ENCODE data around the gene SMKR1.

- TF ChIP-seq CTCF (IDR thresholded peaks at IDR 0.05) (no peak), EP300 (IDR thresholded peaks at IDR 0.05) (no peak), ZC3H11A (IDR thresholded peaks at IDR 0.05) (no peak), HMGXB4 (CRISPR knock-in tag; IDR thresholded peaks at IDR 0.05; ENCODE audit: borderline replicate concordance) (no peak), PHF8 (IDR thresholded peaks at IDR 0.05; ENCODE audit: borderline replicate concordance, low read depth) (no peak), RFX5 (IDR thresholded peaks at IDR 0.05) (no peak), ESRRA (IDR thresholded peaks at IDR 0.05; ENCODE audit: borderline replicate concordance, low read length) (no peak), REST (IDR thresholded peaks at IDR 0.05) (no peak), ELK1 (IDR thresholded peaks at IDR 0.05; ENCODE audit: low read depth, low read length) (no peak), POLR2A (IDR thresholded peaks at IDR 0.05; ENCODE audit: low read length) (no peak), NR3C1 (IDR thresholded peaks at IDR 0.05) (no peak), TP53 (CRISPR knock-in tag; IDR thresholded peaks at IDR 0.05) (no peak), CEBPB (IDR thresholded peaks at IDR 0.05) (no peak), RCOR1 (IDR thresholded peaks at IDR 0.05; ENCODE audit: low read depth, low read length) (no peak)
Observed at GRCh38 chr7:129499999-129500398, 2.3 kb upstream of the SMKR1 start.
